GM10847 (cell line): Measurements from ENCODE around the gene RBFOX1.

Experiments used
- POLR2A ChIP-seq: IDR thresholded peaks from 2 replicates; pipeline ENCODE4 v1.6.1; 2011; ENCODE audit not compliant: insufficient read length; ENCODE audit errors: extremely low read depth

The RBFOX1 gene

DNA sequence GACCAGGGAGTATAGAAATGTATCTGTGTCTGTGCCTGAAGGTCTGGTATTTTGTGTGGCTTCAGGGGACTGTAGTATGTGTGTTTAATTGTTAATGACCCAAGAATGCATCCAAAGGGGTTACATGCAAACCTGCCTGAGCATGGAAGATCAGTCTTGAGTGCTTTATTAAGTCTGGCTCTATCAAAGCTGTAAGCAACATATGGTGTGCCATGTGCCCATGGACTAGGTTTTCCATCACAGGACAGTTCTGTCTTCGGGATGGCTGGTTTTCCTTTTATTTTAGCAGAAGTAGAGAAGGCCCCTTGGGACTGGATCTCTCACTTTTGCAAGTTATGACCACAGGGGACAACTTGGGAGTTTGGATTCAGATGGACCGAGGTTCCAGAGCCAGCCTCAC is 18.2 kb downstream of the RBFOX1 start:
- no peak for TF ChIP-seq POLR2A

DNA sequence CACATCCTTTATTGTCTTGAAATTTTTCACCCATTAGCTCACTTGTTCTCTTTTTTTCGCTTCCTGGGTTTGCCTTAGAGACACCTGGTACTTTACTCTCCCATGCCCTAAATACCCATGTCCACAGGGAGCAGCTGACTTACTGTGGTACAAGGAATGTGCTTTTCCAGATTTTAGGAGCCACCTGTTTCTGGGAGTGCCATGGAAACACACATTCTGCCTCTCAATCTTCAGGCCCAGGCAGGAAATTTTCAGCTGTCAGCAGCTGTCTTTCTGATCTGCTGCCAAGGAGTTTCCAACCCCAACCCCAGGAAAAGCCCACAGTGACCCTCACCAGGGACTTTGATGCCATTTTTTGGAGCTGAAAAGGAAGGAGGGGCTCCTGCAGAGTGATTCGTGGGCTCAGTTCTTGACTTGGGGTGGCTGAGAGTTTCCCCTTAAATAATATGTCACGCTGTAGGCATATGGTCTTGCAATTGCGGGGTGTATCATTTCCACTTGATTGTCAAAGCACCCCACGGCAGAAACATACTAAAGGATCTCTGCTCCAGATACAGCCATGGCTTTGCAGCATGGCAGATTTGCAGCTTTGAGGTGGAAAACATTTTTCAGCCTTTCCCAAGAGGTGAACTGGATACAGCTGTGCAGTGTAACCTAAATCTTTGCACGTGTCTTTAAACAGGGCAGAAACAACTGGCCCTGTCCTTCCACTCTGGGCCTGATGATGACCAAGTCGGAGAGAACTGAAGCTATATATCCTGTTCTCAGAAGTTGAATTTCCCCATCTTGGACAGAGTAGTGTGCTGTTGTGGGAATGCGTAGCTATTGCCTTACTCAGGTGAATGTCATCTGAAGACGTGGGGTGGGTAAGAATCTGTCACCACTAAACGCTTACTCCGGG is 19.2 kb downstream of the RBFOX1 start:
- no peak for TF ChIP-seq POLR2A

DNA sequence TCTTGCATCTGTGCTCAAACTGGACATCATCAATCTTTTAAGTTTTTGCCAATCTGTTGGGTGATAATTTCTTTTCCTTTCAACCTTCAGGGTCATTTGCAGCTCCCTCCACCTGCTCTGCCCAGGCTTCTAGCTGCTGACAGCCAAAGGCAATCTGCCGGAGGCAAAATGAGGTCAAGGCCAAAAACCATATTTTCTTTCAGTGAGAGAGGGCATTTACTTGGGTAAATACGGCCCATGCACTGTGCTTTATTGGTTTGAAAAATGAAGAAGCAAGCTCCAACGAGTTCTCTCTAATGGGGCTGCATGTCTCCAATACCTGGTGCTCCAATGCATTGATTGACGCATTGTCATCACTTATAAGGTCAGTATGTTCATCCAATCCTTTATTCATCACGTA is 23.1 kb downstream of the RBFOX1 start:
- no peak for TF ChIP-seq POLR2A

DNA sequence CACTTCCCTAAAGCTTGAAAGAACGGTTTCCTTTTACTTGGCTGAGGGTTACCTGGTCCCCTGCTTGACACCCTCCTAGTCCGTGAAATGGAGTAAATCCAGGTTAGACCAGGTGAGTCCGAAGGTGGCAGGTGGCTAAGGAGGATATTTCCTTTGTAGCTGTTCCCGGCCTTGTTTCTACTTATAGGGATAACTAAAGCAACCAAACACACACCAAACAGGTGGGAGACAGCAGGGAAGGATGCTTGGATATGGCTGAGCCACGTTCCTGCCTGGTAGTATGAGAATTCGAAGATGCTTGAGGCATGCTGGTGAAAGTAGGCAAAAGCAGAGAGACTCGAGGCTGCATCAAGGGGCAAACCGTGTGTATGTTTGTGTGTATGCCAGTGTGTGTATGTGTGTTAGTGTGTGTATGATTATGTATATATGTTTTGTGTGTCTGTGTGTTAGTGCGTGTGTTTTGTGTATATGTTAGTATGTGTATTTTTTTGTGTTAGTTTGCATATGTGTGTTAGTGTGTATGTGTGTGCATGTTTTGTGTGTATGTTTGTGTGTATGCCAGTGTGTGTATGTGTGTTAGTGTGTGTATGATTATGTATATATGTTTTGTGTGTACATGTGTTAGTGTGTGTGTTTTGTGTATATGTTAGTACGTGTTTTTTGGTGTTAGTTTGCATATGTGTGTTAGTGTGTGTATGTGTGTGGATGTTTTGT is 28.9 kb downstream of the RBFOX1 start:
- TF ChIP-seq POLR2A: no peak

DNA sequence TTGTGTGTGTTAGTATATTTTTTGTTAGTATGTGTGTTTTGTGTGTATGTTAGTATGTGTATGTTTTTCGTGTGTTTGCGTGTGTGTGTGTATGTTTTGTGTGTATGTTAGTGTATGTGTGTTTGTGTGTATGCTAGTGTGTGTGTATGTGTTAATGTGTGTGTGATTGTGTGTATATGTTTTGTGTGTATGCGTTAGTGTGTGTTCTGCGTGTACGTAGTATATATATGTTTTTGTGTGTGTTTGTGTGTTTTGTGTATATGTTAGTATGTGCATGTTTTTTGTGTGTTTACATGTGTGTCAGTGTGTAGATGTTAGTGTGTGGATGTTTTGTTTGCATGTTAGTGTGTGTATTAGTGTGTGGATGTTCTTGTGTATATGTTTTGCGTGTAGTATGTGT is 29.6 kb downstream of the RBFOX1 start:
- TF ChIP-seq POLR2A: no peak

DNA sequence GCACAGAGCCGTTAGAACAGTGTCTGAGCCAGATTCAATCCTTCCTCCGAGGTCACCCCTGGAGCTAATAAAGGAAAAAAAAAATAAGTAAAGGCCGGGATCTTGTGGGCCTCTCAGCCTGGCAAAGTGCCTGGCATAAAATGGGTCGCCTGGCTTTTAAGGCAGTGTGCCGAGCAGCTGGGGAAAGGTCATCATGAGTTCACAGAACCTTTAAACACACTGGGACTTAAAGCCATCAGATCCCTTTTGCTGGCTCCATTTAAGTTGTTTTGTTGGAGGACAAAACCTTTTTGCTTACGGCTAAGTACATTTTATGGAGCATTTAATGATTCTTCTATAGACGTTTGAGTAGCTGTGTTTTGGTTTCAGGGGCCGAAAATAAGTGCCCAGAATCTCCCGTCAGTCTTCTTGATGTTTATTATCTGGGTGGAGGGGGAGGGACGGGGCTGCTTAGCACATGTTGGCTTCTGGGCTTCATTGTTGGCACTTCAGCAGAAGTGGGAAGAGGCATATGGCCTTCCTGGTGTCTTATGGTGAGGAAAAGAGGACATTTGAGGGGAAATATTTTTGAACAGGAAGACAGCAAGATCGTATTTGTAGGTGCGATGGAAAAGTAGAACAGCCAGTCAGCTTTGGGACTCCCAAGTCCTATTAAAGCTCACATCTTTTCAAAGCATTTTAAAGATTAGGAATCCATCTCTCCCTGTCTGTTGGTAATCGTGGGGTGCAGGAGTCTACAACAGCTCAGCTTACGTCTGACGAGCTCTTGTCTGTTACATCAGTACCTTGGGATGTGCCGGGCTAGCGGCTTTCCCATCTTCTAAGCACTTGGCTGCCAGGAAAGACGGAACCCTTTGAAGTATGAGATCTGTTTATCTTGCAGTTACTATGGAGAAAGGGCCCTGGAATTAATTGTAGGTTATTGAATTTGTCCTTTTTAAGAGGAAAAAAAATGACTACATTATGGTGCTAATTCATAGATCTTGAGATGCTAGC is 31.1 kb downstream of the RBFOX1 start:
- TF ChIP-seq POLR2A: no peak

DNA sequence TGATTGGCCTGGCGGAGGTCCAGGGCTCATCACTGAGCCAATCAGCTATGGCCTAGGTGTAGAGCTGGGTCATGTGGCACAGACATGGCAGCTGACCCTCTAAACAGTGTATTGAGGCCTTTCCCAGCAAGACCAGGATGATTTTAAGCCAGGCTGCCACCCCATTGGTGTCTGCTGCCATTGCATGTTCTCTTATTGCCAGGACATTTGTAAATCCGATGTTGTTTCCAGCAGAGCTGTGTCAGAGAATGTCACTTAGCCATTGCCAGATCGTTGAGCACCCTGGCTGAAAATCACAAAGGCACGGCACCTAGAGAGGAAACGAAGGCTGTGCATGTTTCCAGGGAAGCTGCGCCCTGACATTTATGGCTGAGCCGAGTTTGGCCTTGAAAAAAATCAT is 33.4 kb downstream of the RBFOX1 start:
- no peak for TF ChIP-seq POLR2A

DNA sequence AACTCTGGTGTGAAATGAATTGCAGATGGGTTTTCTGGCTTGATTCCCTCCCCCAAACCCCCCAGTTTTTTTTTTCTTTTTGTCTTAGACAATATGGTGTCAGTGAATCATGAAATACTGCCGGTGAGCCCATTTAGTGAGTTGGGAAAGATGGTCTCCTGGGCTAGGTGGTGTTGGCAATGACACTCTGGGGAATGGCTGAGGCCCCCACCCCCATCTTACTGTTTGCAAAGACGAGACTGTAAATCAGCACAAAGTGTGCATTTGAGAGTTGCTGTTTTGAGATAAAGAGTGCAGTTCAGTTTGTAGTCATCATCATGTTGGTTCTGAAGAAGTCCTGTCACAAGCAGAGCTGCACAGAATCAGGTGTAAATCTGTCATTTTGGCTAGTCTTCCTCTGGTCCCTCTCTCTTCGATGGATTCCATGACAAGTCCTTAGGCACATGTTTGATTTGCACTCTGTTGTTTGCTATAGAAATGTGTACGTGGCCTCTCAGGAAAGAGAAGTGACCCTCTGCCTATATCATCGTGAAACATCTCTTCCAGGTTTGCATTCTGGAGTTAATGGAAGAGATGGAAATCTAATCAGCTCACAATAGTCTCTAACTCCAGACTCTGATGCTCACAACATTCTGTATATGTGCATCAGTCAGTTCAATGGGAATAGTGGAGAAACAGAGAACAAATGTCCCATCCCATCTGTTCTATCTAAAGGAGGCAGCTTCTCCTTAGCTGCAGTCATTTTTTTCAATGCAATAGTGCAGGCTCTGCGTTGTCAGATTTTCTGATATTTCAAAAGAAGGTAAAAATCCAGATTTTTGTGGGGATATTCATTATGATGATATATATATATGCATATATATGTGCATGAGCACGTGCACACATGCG is 34.6 kb downstream of the RBFOX1 start:
- no peak for TF ChIP-seq POLR2A

DNA sequence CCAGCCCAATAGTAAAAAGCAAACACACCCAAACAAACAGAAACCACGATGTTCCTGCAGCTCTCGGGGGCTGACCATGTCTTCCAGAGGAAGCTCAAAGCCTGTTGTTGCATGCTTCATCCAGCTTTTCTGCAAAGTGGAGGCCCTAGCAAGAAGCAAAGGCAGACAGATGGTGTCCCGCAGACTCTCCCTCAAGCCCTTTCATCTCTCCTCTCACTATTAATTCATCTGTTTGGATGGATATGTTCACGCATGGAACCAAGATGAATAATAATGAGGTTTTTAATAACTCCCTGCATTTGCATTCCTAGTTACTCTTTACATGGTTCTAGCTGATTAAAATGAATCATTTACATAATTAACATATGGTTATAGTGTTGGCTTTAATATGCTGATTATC is 36.6 kb downstream of the RBFOX1 start:
- no peak for TF ChIP-seq POLR2A

DNA sequence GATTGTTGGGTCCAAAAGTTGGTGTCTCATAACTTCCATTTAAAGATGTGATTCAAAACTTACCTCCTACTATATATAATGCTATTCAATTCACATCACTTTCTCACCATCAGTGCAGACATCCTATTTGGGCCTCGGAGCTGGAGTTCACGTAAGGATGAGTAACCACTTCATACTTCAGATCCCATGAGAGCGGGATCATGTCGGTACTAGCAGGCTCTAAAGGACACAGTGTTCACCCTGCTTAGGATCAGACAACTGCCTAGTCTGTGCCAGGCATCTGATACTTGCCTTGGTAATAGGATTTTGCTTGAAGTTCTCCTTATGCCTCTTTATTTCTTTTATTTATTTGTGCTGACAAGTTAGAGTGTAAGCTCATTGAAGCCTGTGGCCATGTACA is 39.5 kb downstream of the RBFOX1 start:
- no peak for TF ChIP-seq POLR2A

DNA sequence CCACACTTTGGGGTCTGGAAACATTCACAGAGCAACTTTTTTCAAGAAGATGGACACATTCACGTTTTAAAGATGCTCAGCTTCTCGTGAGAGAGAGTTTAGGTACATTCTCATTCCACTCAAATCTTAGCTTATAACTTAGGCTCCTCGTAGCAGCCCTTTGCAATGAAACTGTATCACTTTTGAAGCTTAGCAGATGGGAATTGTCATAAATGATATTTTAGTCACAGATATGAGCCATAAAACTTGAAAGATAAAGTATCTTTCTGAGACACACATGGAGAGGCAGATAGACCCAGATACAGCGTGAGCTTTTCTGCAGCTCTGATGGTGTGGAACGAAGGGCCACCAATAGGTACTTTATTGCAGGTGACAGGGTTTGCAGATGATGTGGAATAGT is 41.1 kb downstream of the RBFOX1 start:
- TF ChIP-seq POLR2A: no peak

DNA sequence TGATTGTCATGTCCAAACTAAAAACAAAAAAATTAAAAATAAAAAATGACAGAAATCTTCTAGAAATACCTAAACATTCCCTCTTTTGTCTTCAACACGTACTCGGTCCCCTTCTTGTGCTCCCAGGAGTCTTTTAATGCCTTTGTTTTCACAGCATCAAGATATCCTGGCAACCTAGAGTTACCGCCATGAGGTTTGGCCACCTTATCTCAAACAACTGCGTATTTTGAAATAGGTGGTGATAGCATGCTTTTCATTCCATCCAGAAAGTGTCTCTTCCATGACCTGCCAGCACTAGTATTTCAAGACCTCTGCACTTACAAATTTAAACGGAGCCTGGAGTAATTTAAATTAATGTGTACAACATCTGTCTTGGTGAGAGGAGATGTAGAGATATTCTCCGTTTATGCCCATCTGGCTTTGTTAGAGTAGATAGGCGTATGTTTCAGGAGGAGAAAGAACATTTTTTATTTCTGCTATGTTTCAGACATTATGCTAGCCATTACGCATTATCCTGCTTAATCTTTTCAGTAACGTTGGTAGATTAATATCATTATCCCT is 42.0 kb downstream of the RBFOX1 start:
- no peak for TF ChIP-seq POLR2A

DNA sequence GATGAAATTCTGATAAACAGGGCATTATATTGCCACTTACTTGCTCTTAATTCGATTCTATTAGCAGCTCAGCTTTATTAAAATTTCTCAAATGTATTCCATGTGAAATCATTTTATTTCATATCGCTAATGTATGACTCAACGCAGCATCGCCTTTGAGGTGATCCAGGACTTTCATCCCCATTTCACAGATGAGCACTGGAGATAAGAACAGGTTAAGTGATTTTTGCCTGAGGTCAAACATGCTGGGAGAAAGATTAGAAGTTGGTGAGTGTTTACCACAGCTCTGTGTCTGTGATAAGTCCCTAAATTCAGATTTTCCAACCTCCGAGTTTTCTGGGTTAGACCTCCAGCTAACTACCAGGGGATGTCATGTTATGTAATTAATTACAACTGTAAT is 43.6 kb downstream of the RBFOX1 start:
- TF ChIP-seq POLR2A: no peak

DNA sequence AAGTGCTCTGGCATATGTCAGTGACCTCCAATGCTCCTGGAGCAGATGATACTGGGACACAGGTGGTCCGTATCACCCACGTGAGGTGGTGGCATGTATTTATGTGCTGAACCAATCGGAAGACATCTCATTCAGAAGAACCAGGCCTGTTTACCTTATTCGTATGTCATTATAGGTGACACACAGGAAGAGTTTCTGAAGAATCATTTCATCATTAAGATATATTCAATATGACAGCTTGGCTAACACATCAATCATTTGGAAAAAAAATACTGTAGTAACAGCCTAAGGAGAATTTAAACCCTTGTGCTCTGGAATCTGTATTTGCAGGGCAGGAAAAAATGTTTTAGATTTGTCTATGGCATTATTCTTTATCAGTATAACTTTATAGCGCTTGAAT is 44.6 kb downstream of the RBFOX1 start:
- TF ChIP-seq POLR2A: no peak
